Measurements from ENCODE around the gene SLC12A8. TPM values are rescaled to one million over a fixed set of nuclear protein-coding genes. Genes with fewer than 3 reads are reported as not detected.

Gene SLC12A8
- total and polyA plus RNA-seq, 10 of the 15 experiments (the other 5 are each of a cell fraction or from before 2014, with no cell fraction given), result 2.5 to 71.6 (median 50.1) TPM

DNA sequence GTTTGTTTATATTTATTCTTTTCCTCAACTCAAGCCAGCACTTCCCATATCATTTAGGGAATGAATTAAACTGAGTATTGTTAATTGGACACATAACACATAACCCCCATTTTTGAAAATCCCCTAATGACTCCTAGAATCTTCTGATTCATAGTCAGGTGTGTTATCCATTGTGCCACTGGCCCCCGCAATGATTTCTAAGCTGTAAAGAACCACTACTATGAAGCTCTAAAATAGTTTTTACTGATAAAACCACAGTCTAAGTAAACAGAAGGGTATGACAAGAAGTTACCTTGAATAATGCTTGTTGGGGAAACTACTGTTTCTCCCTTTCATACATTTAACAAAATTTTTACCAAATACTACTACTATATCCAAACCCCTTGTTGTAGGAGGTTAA, 22.3 kb upstream of the SLC12A8 start:
- Histone ChIP-seq H3K27me3 (replicated peaks in 1 of 2; ENCODE audit: control insufficient read depth in 2 of 2, insufficient read depth in 2 of 2, low read length in 1 of 2) (no peaks in the 10 kb centered on the region), H3K9me3 (replicated peaks; ENCODE audit: control insufficient read depth, insufficient read depth, low read length) (no peaks in the 10 kb centered on the region; the same call in 2 of the 3 replicates), H4K20me1 (ENCODE audit: control insufficient read depth, insufficient read depth) (no peaks in the 10 kb centered on the region), H3K36me3 (ENCODE audit: control insufficient read depth in 2 of 2, insufficient read depth in 2 of 2, low read length in 1 of 2) (peaks cover 2 to 11% of the 10 kb centered on the region in 2 experiments; a peak in 3 of 4 replicates), H3K4me2 (ENCODE audit: control insufficient read depth, insufficient read depth) (no peak overlapping the region), H3K27ac (ENCODE audit: control insufficient read depth, insufficient read depth) (no peak overlapping the region), H3K9ac (ENCODE audit: control insufficient read depth, insufficient read depth, low read length) (no peak overlapping the region), H3K4me1 (ENCODE audit: control insufficient read depth, insufficient read depth, low read length) (peaks cover 5% of the 10 kb centered on the region; the same call in 1 of the 2 replicates), H3K4me3 (no peak overlapping the region), H2AFZ (ENCODE audit: control insufficient read depth, low read depth, low read length) (no peak overlapping the region), H3K79me2 (ENCODE audit: control insufficient read depth, insufficient read depth, low read length) (no peaks in the 10 kb centered on the region)
- 94% methylated on average over 1 of the region's 1 CpG for WGBS (ENCODE audit: insufficient coverage, insufficient replicate concordance, low lambda C conversion rate, missing lambda C conversion rate)
- no peak for DNase-seq (ENCODE audit: low read depth, low spot score)
- ATAC-seq, result no peak
- in situ Hi-C loops (cut with MboI) (no loop called here), intact Hi-C loops (cut with micrococcal nuclease; ENCODE audit: unreplicated experiment) (no loop called here)
- ChIA-PET RAD21 (ENCODE audit: unreplicated experiment) (no interaction called here), CTCF (no interaction called here), POLR2A (no interaction called here), SMC1A (ENCODE audit: uncharacterized antibody, unreplicated experiment) (no interaction called here)
- no TSS peak for BruUV-seq (replicated peaks)
- no peak for FAIRE-seq
- TF ChIP-seq IKZF1 (conservative IDR thresholded peaks at IDR 0.05) (no peak), ZNF622 (IDR thresholded peaks at IDR 0.05) (no peak), CEBPB (IDR thresholded peaks at IDR 0.05; ENCODE audit: borderline replicate concordance in 1 of 2, low read depth in 2 of 2, low read length in 2 of 2) (no peak), JUNB (IDR thresholded peaks at IDR 0.05) (no peak), KLF5 (IDR thresholded peaks at IDR 0.05; ENCODE audit: partially characterized antibody) (no peak), NFYB (IDR thresholded peaks at IDR 0.05; ENCODE audit: insufficient read depth, low read depth, low read length) (no peak), STAT1 (conservative IDR thresholded peaks at IDR 0.05) (no peak), ATF7 (IDR thresholded peaks at IDR 0.05; ENCODE audit: low read depth) (no peak), YBX1 (IDR thresholded peaks at IDR 0.05) (no peak), MXI1 (IDR thresholded peaks at IDR 0.05; ENCODE audit: low read depth, low read length) (no peak), PAX8 (IDR thresholded peaks at IDR 0.05) (no peak), TAF1 (IDR thresholded peaks at IDR 0.05; ENCODE audit: borderline replicate concordance, low read depth, low read length) (no peak), KAT2A (conservative IDR thresholded peaks at IDR 0.05; ENCODE audit: control insufficient read depth, low read depth, low read length) (no peak), MYB (IDR thresholded peaks at IDR 0.05; ENCODE audit: borderline replicate concordance, low read depth, low read length) (no peak), NFYA (IDR thresholded peaks at IDR 0.05; ENCODE audit: borderline replicate concordance, low read depth, low read length) (no peak), SRF (IDR thresholded peaks at IDR 0.05; ENCODE audit: low read depth in 2 of 2, low read length in 2 of 2) (no peak)
- TF ChIP-seq, protein P1, sequence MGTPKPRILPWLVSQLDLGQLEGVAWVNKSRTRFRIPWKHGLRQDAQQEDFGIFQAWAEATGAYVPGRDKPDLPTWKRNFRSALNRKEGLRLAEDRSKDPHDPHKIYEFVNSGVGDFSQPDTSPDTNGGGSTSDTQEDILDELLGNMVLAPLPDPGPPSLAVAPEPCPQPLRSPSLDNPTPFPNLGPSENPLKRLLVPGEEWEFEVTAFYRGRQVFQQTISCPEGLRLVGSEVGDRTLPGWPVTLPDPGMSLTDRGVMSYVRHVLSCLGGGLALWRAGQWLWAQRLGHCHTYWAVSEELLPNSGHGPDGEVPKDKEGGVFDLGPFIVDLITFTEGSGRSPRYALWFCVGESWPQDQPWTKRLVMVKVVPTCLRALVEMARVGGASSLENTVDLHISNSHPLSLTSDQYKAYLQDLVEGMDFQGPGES (IDR thresholded peaks at IDR 0.05), result no peak
- TF ChIP-seq, protein P2, sequence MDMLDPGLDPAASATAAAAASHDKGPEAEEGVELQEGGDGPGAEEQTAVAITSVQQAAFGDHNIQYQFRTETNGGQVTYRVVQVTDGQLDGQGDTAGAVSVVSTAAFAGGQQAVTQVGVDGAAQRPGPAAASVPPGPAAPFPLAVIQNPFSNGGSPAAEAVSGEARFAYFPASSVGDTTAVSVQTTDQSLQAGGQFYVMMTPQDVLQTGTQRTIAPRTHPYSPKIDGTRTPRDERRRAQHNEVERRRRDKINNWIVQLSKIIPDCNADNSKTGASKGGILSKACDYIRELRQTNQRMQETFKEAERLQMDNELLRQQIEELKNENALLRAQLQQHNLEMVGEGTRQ (IDR thresholded peaks at IDR 0.05; ENCODE audit: borderline replicate concordance, low read depth, low read length), result no peak
- TF ChIP-seq, protein P3, sequence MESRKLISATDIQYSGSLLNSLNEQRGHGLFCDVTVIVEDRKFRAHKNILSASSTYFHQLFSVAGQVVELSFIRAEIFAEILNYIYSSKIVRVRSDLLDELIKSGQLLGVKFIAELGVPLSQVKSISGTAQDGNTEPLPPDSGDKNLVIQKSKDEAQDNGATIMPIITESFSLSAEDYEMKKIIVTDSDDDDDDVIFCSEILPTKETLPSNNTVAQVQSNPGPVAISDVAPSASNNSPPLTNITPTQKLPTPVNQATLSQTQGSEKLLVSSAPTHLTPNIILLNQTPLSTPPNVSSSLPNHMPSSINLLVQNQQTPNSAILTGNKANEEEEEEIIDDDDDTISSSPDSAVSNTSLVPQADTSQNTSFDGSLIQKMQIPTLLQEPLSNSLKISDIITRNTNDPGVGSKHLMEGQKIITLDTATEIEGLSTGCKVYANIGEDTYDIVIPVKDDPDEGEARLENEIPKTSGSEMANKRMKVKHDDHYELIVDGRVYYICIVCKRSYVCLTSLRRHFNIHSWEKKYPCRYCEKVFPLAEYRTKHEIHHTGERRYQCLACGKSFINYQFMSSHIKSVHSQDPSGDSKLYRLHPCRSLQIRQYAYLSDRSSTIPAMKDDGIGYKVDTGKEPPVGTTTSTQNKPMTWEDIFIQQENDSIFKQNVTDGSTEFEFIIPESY (IDR thresholded peaks at IDR 0.05), result no peak
- TF ChIP-seq, protein P4, sequence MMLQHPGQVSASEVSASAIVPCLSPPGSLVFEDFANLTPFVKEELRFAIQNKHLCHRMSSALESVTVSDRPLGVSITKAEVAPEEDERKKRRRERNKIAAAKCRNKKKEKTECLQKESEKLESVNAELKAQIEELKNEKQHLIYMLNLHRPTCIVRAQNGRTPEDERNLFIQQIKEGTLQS (IDR thresholded peaks at IDR 0.05; ENCODE audit: borderline replicate concordance, extremely low read depth, low read depth, low read length), result no peak
